Naive thymus-derived CD8-positive, alpha-beta T cell (primary cell): ENCODE data around the gene ADAM22. TPM values are rescaled to one million over a fixed set of nuclear protein-coding genes. Genes with fewer than 3 reads are reported as not detected.

Source experiments
- ATAC-seq, 2 donors: fragments of 150-1000 bp; cut with Tn5 transposase in 1 of 2; sonication (Bioruptor Pico), chemical (Tn5 transposase) in 1 of 2; 1 replicate in 1 of 2; 2 replicates in 1 of 2; pipeline ENCODE4 v1.10.0; 2021; ENCODE audit warnings: mild to moderate bottlenecking in 2 of 2, moderate library complexity in 2 of 2
- POLR2A ChIA-PET: fragments of 350-600 bp; sonication (Branson Sonifier 250); formaldehyde crosslinking; loops from one replicate; lab custom pipeline; 2021; ENCODE audit warnings: antibody characterized with exemption; lab: Charles Lee
- DNase-seq, 10 donors: peaks; one replicate each; pipeline versions ENCODE4 v3.0.0 to v3.0.0-alpha.2; 2020 to 2022
- H3K27ac Mint-ChIP-seq, 10 donors: one replicate each; pipeline ENCODE4 v1.8.0; 2020 to 2022; ENCODE audit warnings: mild to moderate bottlenecking in 10 of 10, mixed read lengths in 10 of 10, moderate library complexity in 4 of 10, inconsistent platforms in 1 of 10
- H3K27me3 Mint-ChIP-seq, 5 donors: one replicate each; pipeline ENCODE4 v1.8.0; 2021 to 2022; ENCODE audit warnings: mixed read lengths in 5 of 5
- H3K36me3 Mint-ChIP-seq, 3 donors: one replicate each; pipeline ENCODE4 v1.8.0; 2020 to 2022; ENCODE audit warnings: mixed read lengths in 3 of 3, mild to moderate bottlenecking in 2 of 3, inconsistent platforms in 1 of 3
- H3K4me1 Mint-ChIP-seq, 4 donors: one replicate each; pipeline ENCODE4 v1.8.0; 2021 to 2022; ENCODE audit warnings: mixed read lengths in 4 of 4
- H3K4me3 Mint-ChIP-seq, 10 donors: one replicate each; pipeline ENCODE4 v1.8.0; 2020 to 2022; ENCODE audit warnings: mild to moderate bottlenecking in 10 of 10, mixed read lengths in 10 of 10, moderate library complexity in 6 of 10, inconsistent platforms in 1 of 10
- H3K9me3 Mint-ChIP-seq, 9 donors: one replicate each; pipeline ENCODE4 v1.8.0; 2020 to 2022; ENCODE audit warnings: mixed read lengths in 9 of 9, mild to moderate bottlenecking in 3 of 9, inconsistent platforms in 1 of 9, moderate library complexity in 1 of 9
- polyA plus RNA-seq, 3 donors: library from polyadenylated mRNA; unstranded; fragments of 300-500 nt; fragmentation: Illumina TruSeq; gene quantifications; one replicate each; pipeline ENCODE4 v1.2.3, GENCODE V29; 2021
- total RNA-seq, 8 experiments: library from RNA in 2 of 8; stranded (reverse) in 2 of 8; gene quantifications; one replicate each; pipeline ENCODE4 v1.2.3 and lab custom pipeline; 2021 to 2026

ADAM22 gene
- total and polyA plus RNA-seq, 5 experiments from 2014 or later, result 0.60 to 9.2 (median 1.6) TPM

- ATAC-seq (no peak), DNase-seq (no peak)
- Mint-ChIP-seq H3K36me3 (peaks cover 5 to 57% (median 27%) of the 10 kb centered on the region in 3 donors), H3K27me3 (no peaks in the 10 kb centered on the region), H3K4me1 (peaks cover 0 to 6% (median 2%) of the 10 kb centered on the region in 4 donors), H3K4me3 (no peak overlapping the region), H3K27ac (peak overlapping the region in 2 of 10 donors; percentile 11 to 70), H3K9me3 (no peaks in the 10 kb centered on the region)
- POLR2A ChIA-PET, result no interaction called here
Measured at GRCh38 chr7:88203401-88203800, 269.4 kb downstream of the ADAM22 start.

- POLR2A ChIA-PET, result no interaction called here
- peaks cover 5 to 68% (median 31%) of the 10 kb centered on the region in 3 donors for H3K36me3 Mint-ChIP-seq
Measured at GRCh38 chr7:88204525-88205110, 270.6 kb downstream of the ADAM22 start.

GRCh38 chr7:88205179-88205578 lies 271.1 kb downstream of the ADAM22 start:
- H3K9me3 Mint-ChIP-seq, result no peaks in the 10 kb centered on the region
- ATAC-seq (no peak), DNase-seq (no peak)
- peaks cover 0 to 6% (median 2%) of the 10 kb centered on the region in 4 donors for H3K4me1 Mint-ChIP-seq
- H3K27me3 Mint-ChIP-seq, result no peaks in the 10 kb centered on the region
- H3K36me3 Mint-ChIP-seq, result peaks cover 5 to 70% (median 31%) of the 10 kb centered on the region in 3 donors
- H3K27ac Mint-ChIP-seq, result peak overlapping the region in 1 of 10 donors; percentile 29
- no peak overlapping the region for H3K4me3 Mint-ChIP-seq
- POLR2A ChIA-PET, result no interaction called here

More at GRCh38 chr7:88204525-88205110, 270.6 kb downstream of the ADAM22 start:
- Mint-ChIP-seq H3K9me3 (no peaks in the 10 kb centered on the region), H3K27ac (peak overlapping the region in 4 of 10 donors; percentile 14 to 58 (median 32)), H3K27me3 (no peaks in the 10 kb centered on the region), H3K4me1 (peaks cover 0 to 6% (median 2%) of the 10 kb centered on the region in 4 donors), H3K4me3 (no peak overlapping the region)
- DNase-seq, result no peak
- no peak for ATAC-seq

GRCh38 chr7:88206254-88206653 lies 272.2 kb downstream of the ADAM22 start:
- no peak overlapping the region for H3K4me3 Mint-ChIP-seq
- DNase-seq (no peak), ATAC-seq (no peak)
- H3K4me1 Mint-ChIP-seq, result peaks cover 0 to 6% (median 2%) of the 10 kb centered on the region in 4 donors
- POLR2A ChIA-PET, result no interaction called here
- H3K27me3 Mint-ChIP-seq, result no peaks in the 10 kb centered on the region
- H3K27ac Mint-ChIP-seq, result no peak overlapping the region
- H3K36me3 Mint-ChIP-seq, result peaks cover 5 to 77% (median 31%) of the 10 kb centered on the region in 3 donors
- no peaks in the 10 kb centered on the region for H3K9me3 Mint-ChIP-seq

- POLR2A ChIA-PET, result no interaction called here
- H3K9me3 Mint-ChIP-seq, result no peaks in the 10 kb centered on the region
- H3K4me3 Mint-ChIP-seq, result no peak overlapping the region
- peaks cover 0 to 8% (median 5%) of the 10 kb centered on the region in 4 donors for H3K4me1 Mint-ChIP-seq
- DNase-seq (no peak), ATAC-seq (no peak)
- no peak overlapping the region for H3K27ac Mint-ChIP-seq
- no peaks in the 10 kb centered on the region for H3K27me3 Mint-ChIP-seq
- peaks cover 5 to 88% (median 31%) of the 10 kb centered on the region in 3 donors for H3K36me3 Mint-ChIP-seq
Measured at GRCh38 chr7:88208521-88208920, 274.5 kb downstream of the ADAM22 start.

- Mint-ChIP-seq H3K27me3 (no peaks in the 10 kb centered on the region), H3K4me3 (no peak overlapping the region), H3K4me1 (peaks cover 15 to 32% (median 22%) of the 10 kb centered on the region in 4 donors), H3K9me3 (no peaks in the 10 kb centered on the region), H3K27ac (peak overlapping the region in 5 of 10 donors; percentile 0 to 36 (median 5)), H3K36me3 (peaks cover 0 to 81% (median 17%) of the 10 kb centered on the region in 3 donors)
- POLR2A ChIA-PET, result interaction anchor here (0.5 kb wide), 2 partner anchors 72 to 584 kb away, joined by 3 read pairs; no protein-coding TSS in a partner anchor
- DNase-seq (no peak), ATAC-seq (no peak)
Measured at GRCh38 chr7:88212918-88213317, 278.9 kb downstream of the ADAM22 start.

GRCh38 chr7:88214456-88214855 lies 280.4 kb downstream of the ADAM22 start:
- Mint-ChIP-seq H3K9me3 (no peaks in the 10 kb centered on the region), H3K4me3 (peak overlapping the region in 1 of 10 donors; percentile 7), H3K27ac (peak overlapping the region in 6 of 10 donors; percentile 4 to 80 (median 36)), H3K36me3 (peaks cover 0 to 66% (median 6%) of the 10 kb centered on the region in 3 donors), H3K4me1 (peaks cover 20 to 43% (median 34%) of the 10 kb centered on the region in 4 donors), H3K27me3 (no peaks in the 10 kb centered on the region)
- DNase-seq (no peak), ATAC-seq (no peak)
- POLR2A ChIA-PET, result no interaction called here

- no peak for ATAC-seq
- Mint-ChIP-seq H3K9me3 (no peaks in the 10 kb centered on the region), H3K27me3 (no peaks in the 10 kb centered on the region), H3K27ac (peak overlapping the region in 2 of 10 donors; percentile 38 to 49), H3K4me1 (peaks cover 23 to 46% (median 37%) of the 10 kb centered on the region in 4 donors), H3K36me3 (peaks cover 0 to 58% (median 6%) of the 10 kb centered on the region in 3 donors), H3K4me3 (no peak overlapping the region)
- no peak for DNase-seq
- POLR2A ChIA-PET, result no interaction called here
Measured at GRCh38 chr7:88215295-88215694, 281.2 kb downstream of the ADAM22 start.

GRCh38 chr7:88216276-88216675 lies 282.2 kb downstream of the ADAM22 start:
- H3K27me3 Mint-ChIP-seq, result no peaks in the 10 kb centered on the region
- peaks cover 0 to 53% (median 6%) of the 10 kb centered on the region in 3 donors for H3K36me3 Mint-ChIP-seq
- peaks cover 25 to 55% (median 46%) of the 10 kb centered on the region in 4 donors for H3K4me1 Mint-ChIP-seq
- H3K9me3 Mint-ChIP-seq, result no peaks in the 10 kb centered on the region
- peak overlapping the region in 1 of 10 donors; percentile 64 for H3K4me3 Mint-ChIP-seq
- ATAC-seq (no peak), DNase-seq (no peak)
- POLR2A ChIA-PET, result no interaction called here
- peak overlapping the region in 3 of 10 donors; percentile 44 to 56 (median 55) for H3K27ac Mint-ChIP-seq

GRCh38 chr7:88217675-88218428 lies 283.8 kb downstream of the ADAM22 start:
- POLR2A ChIA-PET, result no interaction called here
- peak in 2 of 10 donors; percentile 5 to 17 for DNase-seq
- Mint-ChIP-seq H3K27me3 (no peaks in the 10 kb centered on the region), H3K27ac (peak overlapping the region; percentile 57 to 98 (median 92)), H3K4me3 (peak overlapping the region; percentile 88 to 99 (median 97)), H3K4me1 (peaks cover 25 to 56% (median 47%) of the 10 kb centered on the region in 4 donors), H3K9me3 (no peaks in the 10 kb centered on the region), H3K36me3 (peaks cover 0 to 40% (median 6%) of the 10 kb centered on the region in 3 donors)
- no peak for ATAC-seq

GRCh38 chr7:88218429-88218745 lies 284.3 kb downstream of the ADAM22 start:
- H3K9me3 Mint-ChIP-seq, result no peaks in the 10 kb centered on the region

GRCh38 chr7:88218836-88219605 lies 285.0 kb downstream of the ADAM22 start:
- POLR2A ChIA-PET, result no interaction called here
- peaks cover 0 to 30% (median 2%) of the 10 kb centered on the region in 3 donors for H3K36me3 Mint-ChIP-seq
- no peaks in the 10 kb centered on the region for H3K9me3 Mint-ChIP-seq
- peak overlapping the region; percentile 86 to 98 (median 92) for H3K27ac Mint-ChIP-seq
- ATAC-seq (no peak), DNase-seq (peak in 8 of 10 donors; percentile 7 to 39 (median 18))
- peak overlapping the region; percentile 88 to 99 (median 97) for H3K4me3 Mint-ChIP-seq
- H3K4me1 Mint-ChIP-seq, result peaks cover 18 to 50% (median 41%) of the 10 kb centered on the region in 4 donors
- no peaks in the 10 kb centered on the region for H3K27me3 Mint-ChIP-seq

More at GRCh38 chr7:88218429-88218745, 284.3 kb downstream of the ADAM22 start:
- DNase-seq, result no peak
- POLR2A ChIA-PET, result no interaction called here
- Mint-ChIP-seq H3K27ac (peak overlapping the region; percentile 86 to 98 (median 92)), H3K36me3 (peaks cover 0 to 35% (median 6%) of the 10 kb centered on the region in 3 donors), H3K4me1 (peaks cover 20 to 54% (median 44%) of the 10 kb centered on the region in 4 donors), H3K4me3 (peak overlapping the region; percentile 88 to 99 (median 97)), H3K27me3 (no peaks in the 10 kb centered on the region)
- ATAC-seq, result no peak
